GM06990 (cell line): ENCODE data around the gene MAD1L1.

Source experiments
- DNase-seq: peaks from one replicate; pipeline ENCODE4 v3.0.0-alpha.2; 2011; ENCODE audit not compliant: insufficient read length; ENCODE audit errors: extremely low read depth
- H3K27me3 ChIP-seq: replicated peaks from 2 replicates; pipeline ENCODE4 v1.6.0; 2011; ENCODE audit warnings: low read length; ENCODE audit not compliant: control insufficient read depth, insufficient read depth
- H3K36me3 ChIP-seq: 2 replicates; pipeline ENCODE4 v1.5.1; 2011; ENCODE audit warnings: low read length; ENCODE audit not compliant: control insufficient read depth, insufficient read depth
- H3K4me3 ChIP-seq: replicated peaks from 2 replicates; pipeline ENCODE4 v1.5.1; 2011; ENCODE audit warnings: low read depth, mild to moderate bottlenecking, control low read depth, low read length
- TF ChIP-seq, protein P1 (sequence below): IDR thresholded peaks from 2 replicates; pipeline ENCODE4 v1.5.1; 2011; ENCODE audit warnings: low read length, control low read depth, mild to moderate bottlenecking, inconsistent platforms; ENCODE audit not compliant: insufficient read depth, poor library complexity, severe bottlenecking

Gene MAD1L1

DNA sequence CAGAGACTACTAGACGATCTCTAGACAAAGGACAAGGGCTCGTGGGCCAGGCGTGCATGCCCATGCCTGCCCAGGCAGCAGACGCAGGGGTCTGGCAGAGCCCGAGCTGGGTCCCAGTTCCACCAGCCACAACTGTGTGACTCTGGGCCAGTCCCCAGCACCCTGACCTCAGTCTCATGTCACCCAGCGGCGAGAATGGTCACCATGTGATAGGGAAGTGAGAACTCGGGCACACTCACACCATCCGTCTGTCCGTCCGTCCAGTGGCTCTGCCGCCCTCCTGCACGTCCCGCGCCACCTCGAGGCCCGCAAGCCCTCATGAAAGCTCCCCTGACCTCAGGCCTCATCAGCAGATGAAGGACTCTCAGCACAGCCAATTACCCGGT lies 282.7 kb downstream of the MAD1L1 start:
- Histone ChIP-seq H3K36me3 (peaks cover 2% of the 10 kb centered on the region), H3K4me3 (no peak overlapping the region), H3K27me3 (no peaks in the 10 kb centered on the region)
- no peak for DNase-seq
- TF ChIP-seq, protein P1, sequence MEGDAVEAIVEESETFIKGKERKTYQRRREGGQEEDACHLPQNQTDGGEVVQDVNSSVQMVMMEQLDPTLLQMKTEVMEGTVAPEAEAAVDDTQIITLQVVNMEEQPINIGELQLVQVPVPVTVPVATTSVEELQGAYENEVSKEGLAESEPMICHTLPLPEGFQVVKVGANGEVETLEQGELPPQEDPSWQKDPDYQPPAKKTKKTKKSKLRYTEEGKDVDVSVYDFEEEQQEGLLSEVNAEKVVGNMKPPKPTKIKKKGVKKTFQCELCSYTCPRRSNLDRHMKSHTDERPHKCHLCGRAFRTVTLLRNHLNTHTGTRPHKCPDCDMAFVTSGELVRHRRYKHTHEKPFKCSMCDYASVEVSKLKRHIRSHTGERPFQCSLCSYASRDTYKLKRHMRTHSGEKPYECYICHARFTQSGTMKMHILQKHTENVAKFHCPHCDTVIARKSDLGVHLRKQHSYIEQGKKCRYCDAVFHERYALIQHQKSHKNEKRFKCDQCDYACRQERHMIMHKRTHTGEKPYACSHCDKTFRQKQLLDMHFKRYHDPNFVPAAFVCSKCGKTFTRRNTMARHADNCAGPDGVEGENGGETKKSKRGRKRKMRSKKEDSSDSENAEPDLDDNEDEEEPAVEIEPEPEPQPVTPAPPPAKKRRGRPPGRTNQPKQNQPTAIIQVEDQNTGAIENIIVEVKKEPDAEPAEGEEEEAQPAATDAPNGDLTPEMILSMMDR = no peak

DNA sequence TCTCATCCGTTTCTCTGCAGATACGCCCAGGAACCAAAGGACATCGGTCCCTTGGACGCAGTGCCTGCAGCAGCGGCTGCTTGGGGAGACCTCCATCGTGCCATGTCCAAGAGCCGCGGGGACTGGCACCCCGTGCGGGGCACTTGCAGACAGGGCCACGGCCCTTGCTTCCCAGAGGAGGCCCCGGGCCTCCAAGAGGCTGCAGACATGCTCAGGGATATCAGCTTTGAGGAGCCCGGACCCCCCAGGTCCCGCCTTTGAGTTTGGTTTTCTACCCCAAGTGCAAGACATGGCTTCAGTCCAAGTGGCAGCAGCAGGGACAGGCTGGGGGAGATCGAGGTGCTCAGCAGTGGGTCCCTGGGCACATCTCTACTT lies 283.1 kb downstream of the MAD1L1 start:
- TF ChIP-seq, protein P1 = no peak
- peaks cover 2% of the 10 kb centered on the region for H3K36me3 ChIP-seq
- H3K27me3 ChIP-seq = no peaks in the 10 kb centered on the region
- no peak for DNase-seq
- no peak overlapping the region for H3K4me3 ChIP-seq

DNA sequence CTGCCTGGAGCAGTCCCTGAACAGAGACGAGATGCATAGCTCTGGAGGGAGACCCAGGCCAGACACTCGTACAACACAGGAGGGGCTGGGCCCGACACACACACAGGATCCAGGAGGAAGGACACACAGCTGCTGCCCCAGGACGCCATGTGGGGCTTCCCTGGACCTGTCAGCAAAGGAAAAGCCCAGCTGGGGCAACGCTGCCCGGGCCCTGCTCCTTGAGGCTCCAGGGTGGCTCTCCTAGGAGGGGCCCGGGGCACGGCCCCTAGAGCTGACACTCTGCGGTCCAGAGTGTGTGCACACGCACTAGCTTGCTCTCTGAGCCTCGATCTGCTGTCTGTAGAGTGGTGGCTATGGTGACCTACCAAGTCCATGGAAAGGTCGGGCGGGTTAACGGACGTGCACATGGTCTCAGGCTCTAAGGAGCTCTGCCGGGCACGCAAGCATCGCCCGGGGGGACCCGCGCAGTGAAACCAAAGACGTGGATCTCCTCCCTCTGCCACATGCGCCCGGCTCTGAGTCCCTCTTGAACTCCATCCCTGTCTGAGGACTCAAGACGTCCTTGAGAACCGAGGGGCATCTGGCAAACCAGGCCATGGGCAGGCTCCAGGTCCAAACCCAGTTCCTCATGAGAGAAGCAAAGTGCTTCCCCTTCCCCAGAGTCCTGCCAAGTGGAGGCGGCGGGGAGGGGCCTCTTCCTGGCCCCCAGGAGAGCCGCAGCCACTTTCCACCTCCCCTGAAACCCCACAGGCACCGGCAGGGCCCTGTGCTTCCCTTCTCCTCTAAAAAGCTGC lies 283.7 kb downstream of the MAD1L1 start:
- TF ChIP-seq, protein P1 = no peak
- H3K4me3 ChIP-seq = no peak overlapping the region
- H3K27me3 ChIP-seq = no peaks in the 10 kb centered on the region
- DNase-seq = no peak
- H3K36me3 ChIP-seq = peaks cover 2% of the 10 kb centered on the region

DNA sequence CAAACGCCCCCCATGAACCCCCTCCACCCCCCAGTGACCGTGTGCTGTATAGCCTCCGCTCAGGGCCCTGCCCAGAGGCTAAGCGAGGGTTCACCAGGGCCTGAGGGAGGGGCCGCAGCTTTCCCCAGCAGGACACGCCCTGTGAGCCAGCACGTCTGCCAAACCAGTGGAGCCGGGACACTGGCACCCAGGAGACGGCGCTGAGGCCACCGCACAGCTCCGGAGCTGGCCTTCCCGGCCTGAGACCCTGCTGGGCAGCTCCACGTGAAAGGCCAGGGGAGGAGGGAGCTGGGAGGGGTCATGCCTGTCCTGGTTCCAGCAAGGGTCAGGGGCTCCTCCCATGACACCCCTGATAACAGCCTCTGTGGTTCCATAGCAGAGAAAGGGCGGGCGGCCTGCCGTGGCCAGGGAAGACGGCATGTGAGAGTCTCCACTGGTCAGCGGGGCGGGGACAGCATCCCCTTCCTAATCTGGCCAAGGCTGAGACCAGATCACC lies 284.4 kb downstream of the MAD1L1 start:
- TF ChIP-seq, protein P1 = no peak
- Histone ChIP-seq H3K27me3 (no peaks in the 10 kb centered on the region), H3K36me3 (peaks cover 2% of the 10 kb centered on the region), H3K4me3 (no peak overlapping the region)
- no peak for DNase-seq

DNA sequence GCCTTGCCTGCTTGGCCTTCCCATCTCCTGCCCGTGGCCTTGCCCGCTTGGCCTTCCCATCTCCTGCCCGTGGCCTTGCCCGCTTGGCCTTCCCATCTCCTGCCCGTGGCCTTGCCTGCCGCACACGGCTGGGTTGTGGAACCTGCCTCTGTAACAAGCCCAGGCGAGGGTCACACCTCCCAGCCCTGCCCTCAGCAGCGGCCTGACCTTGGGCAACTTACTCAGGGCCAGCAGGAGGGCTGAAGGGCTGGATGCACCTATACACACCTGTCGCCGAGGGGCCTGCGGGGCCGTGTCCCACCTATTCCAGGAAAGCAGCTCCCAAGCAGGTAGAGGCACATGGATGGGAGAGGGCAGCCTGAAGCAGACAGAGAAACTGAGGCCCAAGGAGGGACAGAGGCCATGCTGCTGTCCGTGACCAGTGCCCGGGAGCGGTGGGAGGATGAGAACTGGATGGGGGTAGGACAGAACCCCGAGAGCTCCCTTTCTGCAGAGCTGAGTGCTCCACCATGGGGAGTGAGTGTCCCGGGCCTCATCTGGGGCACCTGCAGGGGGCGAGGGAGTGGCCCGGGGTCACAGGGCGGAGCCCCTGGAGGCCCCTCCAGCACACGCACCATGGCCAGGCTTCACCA lies 285.0 kb downstream of the MAD1L1 start:
- no peaks in the 10 kb centered on the region for H3K27me3 ChIP-seq
- no peak overlapping the region for H3K4me3 ChIP-seq
- peaks cover 2% of the 10 kb centered on the region for H3K36me3 ChIP-seq
- TF ChIP-seq, protein P1 = no peak
- no peak for DNase-seq
